Body of pancreas (tissue), 4 donors: ENCODE results near the gene ISYNA1. TPM values are rescaled to one million over a fixed set of nuclear protein-coding genes. Genes with fewer than 3 reads are reported as not detected.

ENCODE experiments used
- ATAC-seq: fragments of 150-250 bp; one replicate; pipeline ENCODE4 v1.9.1; 2016
- DNase-seq, 4 donors: peaks; one replicate each; pipeline ENCODE4 v3.0.0-alpha.2; 2019
- H3K27ac ChIP-seq, 4 donors: fragments of 200-600 bp; sonication (generic); 1 replicate in 3 of 4; 2 replicates in 1 of 4; pipeline versions ENCODE4 v1.5.1 to v1.6.1; 2016 to 2019; ENCODE audit warnings: mild to moderate bottlenecking in 1 of 4, mixed read lengths in 1 of 4, moderate library complexity in 1 of 4
- H3K27me3 ChIP-seq, 2 donors: fragments of 200-600 bp; sonication (generic); one replicate each; pipeline ENCODE4 v1.6.0; 2016; ENCODE audit warnings: mild to moderate bottlenecking in 1 of 2
- H3K36me3 ChIP-seq, 2 donors: fragments of 200-600 bp; sonication (generic); replicated peaks in 1 of 2; 2 replicates each; pipeline ENCODE4 v1.5.1; 2016; ENCODE audit warnings: low read depth in 2 of 2; ENCODE audit not compliant: insufficient read depth in 1 of 2
- H3K4me1 ChIP-seq: fragments of 200-600 bp; sonication (generic); one replicate; pipeline ENCODE4 v1.6.0; 2016
- H3K4me3 ChIP-seq, 2 donors: fragments of 200-600 bp; sonication (generic); 1 replicate in 1 of 2; 2 replicates in 1 of 2; pipeline ENCODE4 v1.5.1; 2016 to 2019
- H3K9me3 ChIP-seq, 3 donors: fragments of 200-600 bp; sonication (generic); 1 replicate in 2 of 3; 2 replicates in 1 of 3; pipeline ENCODE4 v1.5.1; 2016
- CTCF ChIP-seq, 7 experiments: fragments of 450-650 bp in 4 of 7; fragments of 200-600 bp in 3 of 7; sonication (generic) in 3 of 7; IDR thresholded peaks; one replicate each; pipeline ENCODE4 v1.5.1; 2016 to 2019; ENCODE audit warnings: antibody characterized with exemption in 7 of 7
- POLR2A ChIP-seq, 3 donors: fragments of 450-650 bp; IDR thresholded peaks; one replicate each; pipeline ENCODE4 v1.6.1; 2016; ENCODE audit warnings: antibody characterized with exemption in 3 of 3, mild to moderate bottlenecking in 2 of 3
- WGBS, 2 donors: methylation state at CpG; one replicate each; pipeline ENCODE4 v1.1.5; 2017; 5-methylcytosine and 5-hydroxymethylcytosine counted together
- intact Hi-C: fragments of 100-400 bp; cut with DNase I; formaldehyde crosslinking; loops from one replicate; pipeline ENCODE4 v1.15.1; 2023
- total RNA-seq, 2 donors: library from RNA; depleted of rRNA; stranded (reverse); fragments of >200 nt; gene quantifications; one replicate each; pipeline ENCODE4 v1.1.0, GENCODE V29; 2016

ISYNA1 gene
- total RNA-seq, 2 donors from 2014 or later = 52.7 to 72.8 TPM

DNA sequence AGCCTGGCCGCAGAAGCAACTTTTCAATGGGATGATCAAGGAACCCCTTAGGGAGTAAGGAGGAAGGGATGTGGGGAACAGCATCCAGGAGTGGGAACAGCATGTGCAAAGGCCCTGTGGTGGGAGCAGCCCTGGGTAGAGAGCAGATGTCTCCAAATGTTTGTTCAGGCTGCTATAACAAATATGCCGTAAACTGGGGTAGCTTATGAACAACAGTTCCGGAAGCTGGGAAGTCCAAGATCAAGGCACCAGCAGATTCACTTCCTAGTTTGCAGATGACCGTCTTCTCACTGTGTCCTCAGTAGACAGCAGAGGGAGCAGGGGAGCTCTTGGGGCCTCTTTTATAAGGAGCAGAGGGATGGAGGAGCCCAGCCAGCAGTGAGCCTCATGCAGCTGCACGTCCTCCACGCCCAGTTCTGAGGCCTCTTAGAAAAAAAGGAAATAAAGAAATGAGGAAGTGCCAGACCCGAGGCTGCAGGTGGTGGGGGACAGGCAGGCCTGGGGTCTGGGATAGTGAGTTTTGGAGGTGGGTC lies 36.3 kb downstream of the ISYNA1 start:
- ATAC-seq = peak; percentile 30
- 49 to 55% methylated on average over 7 of the region's 7 CpGs for WGBS, 2 donors
- Histone ChIP-seq H3K9me3 (no peaks in the 10 kb centered on the region), H3K4me1 (peaks cover 38% of the 10 kb centered on the region), H3K36me3 (no peaks in the 10 kb centered on the region), H3K4me3 (no peak overlapping the region), H3K27ac (peak overlapping the region in 3 of 4 donors; percentile 41 to 61 (median 46)), H3K27me3 (peaks cover 0 to 7% of the 10 kb centered on the region in 2 donors)
- intact Hi-C loops = no loop called here
- TF ChIP-seq CTCF (IDR thresholded peaks at IDR 0.05) (peak in 3 of 7 experiments; percentile 4 to 24 (median 21)), POLR2A (IDR thresholded peaks at IDR 0.05) (peak in 1 of 3 donors; percentile 34)
- DNase-seq = peak in 2 of 4 donors; percentile 48 to 83

DNA sequence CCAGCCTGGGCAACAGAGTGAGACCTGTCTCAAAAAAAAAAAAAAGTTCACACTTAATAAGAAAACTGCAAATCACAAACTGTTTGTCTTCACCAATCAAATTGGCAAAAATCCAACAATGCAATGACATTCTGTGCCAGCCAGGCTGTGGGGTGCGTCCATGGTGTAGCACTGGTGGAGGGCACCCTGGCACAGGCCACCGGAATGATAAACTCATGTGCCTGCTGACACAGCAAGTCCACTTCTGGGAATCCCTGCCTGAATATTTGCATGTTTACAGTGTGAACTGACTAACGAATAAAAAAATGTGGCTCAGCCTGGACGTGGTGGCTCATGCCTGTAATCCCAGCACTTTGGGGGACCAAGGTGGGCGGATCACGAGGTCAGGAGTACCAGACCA lies 38.9 kb downstream of the ISYNA1 start:
- Histone ChIP-seq H3K27me3 (peaks cover 0 to 7% of the 10 kb centered on the region in 2 donors), H3K9me3 (no peaks in the 10 kb centered on the region), H3K4me3 (no peak overlapping the region), H3K27ac (peak overlapping the region in 3 of 4 donors; percentile 13 to 60 (median 27)), H3K36me3 (no peaks in the 10 kb centered on the region), H3K4me1 (peaks cover 45% of the 10 kb centered on the region)
- peak; percentile 59 to 82 (median 75) for DNase-seq
- ATAC-seq = peak; percentile 77
- TF ChIP-seq POLR2A (IDR thresholded peaks at IDR 0.05) (no peak), CTCF (IDR thresholded peaks at IDR 0.05) (peak in 4 of 7 experiments; percentile 8 to 26 (median 14))
- WGBS, 2 donors = 0 to 23% methylated on average over 2 to 6 of the region's 6 CpGs
- intact Hi-C loops = no loop called here

GRCh38 chr19:18397242-18398202 lies 40.4 kb downstream of the ISYNA1 start, which contains the start of gene LRRC25:
Gene LRRC25, minus strand, starts transcription at chr19:18397622. Its CDS starts 659 bp downstream, at chr19:18396963.
- peak in 1 of 4 donors; percentile 77 for DNase-seq
- intact Hi-C loops = no loop called here

More at GRCh38 chr19:18397242-18398202, 40.4 kb downstream of the ISYNA1 start, which contains the start of gene LRRC25:
- no peak within 1 kb of the TSS for H3K27ac ChIP-seq
- H3K4me3 ChIP-seq = no peak within 1 kb of the TSS
- H3K27me3 ChIP-seq = peaks cover 0 to 7% of the 10 kb centered on the region in 2 donors
- H3K9me3 ChIP-seq = no peaks in the 10 kb centered on the region
- ATAC-seq = no peak
- no peaks in the 10 kb centered on the region for H3K36me3 ChIP-seq
- 24 to 70% methylated on average over 6 to 33 of the region's 33 CpGs for WGBS, 2 donors
- TF ChIP-seq POLR2A (IDR thresholded peaks at IDR 0.05) (peak in 1 of 3 donors; percentile 62), CTCF (IDR thresholded peaks at IDR 0.05) (no peak)
- H3K4me1 ChIP-seq = peaks cover 33% of the 10 kb centered on the region
